ENCODE data around the gene ACYP2. TPM values are rescaled to one million over a fixed set of nuclear protein-coding genes. Genes with fewer than 3 reads are reported as not detected.
"Not testable (repeated sequence)": the region's sequence is repeated elsewhere in the genome, so short reads cannot be mapped to it uniquely, and the experiment has no call there.

The ACYP2 gene
- total RNA-seq, 2 experiments from 2014 or later = 9.9 TPM

GRCh38 chr2:54259413-54260240 lies 144.2 kb downstream of the ACYP2 start:
- H3K9me3 Mint-ChIP-seq (ENCODE audit: low read depth) = no peaks in the 10 kb centered on the region
- CTCF ChIA-PET = no interaction called here
- no peak overlapping the region for H3K4me3 Mint-ChIP-seq
- no peaks in the 10 kb centered on the region for H3K27me3 Mint-ChIP-seq
- DNase-seq (no peak), ATAC-seq (no peak)
- no peak overlapping the region for H3K27ac Mint-ChIP-seq
- no peaks in the 10 kb centered on the region for H3K4me1 Mint-ChIP-seq
- no peaks in the 10 kb centered on the region for H3K36me3 Mint-ChIP-seq

- H3K4me1 Mint-ChIP-seq = no peaks in the 10 kb centered on the region
- CTCF ChIA-PET = no interaction called here
These were observed 144.8 kb downstream of the ACYP2 start for GRCh38 chr2:54260241-54260595.

GRCh38 chr2:54261537-54261936 lies 146.1 kb downstream of the ACYP2 start:
- no peaks in the 10 kb centered on the region for H3K4me1 Mint-ChIP-seq
- CTCF ChIA-PET = no interaction called here
- no peaks in the 10 kb centered on the region for H3K9me3 Mint-ChIP-seq (ENCODE audit: low read depth)
- no peak overlapping the region for H3K27ac Mint-ChIP-seq
- DNase-seq = no peak
- H3K36me3 Mint-ChIP-seq = no peaks in the 10 kb centered on the region
- no peaks in the 10 kb centered on the region for H3K27me3 Mint-ChIP-seq
- no peak for ATAC-seq
- H3K4me3 Mint-ChIP-seq = no peak overlapping the region

More at GRCh38 chr2:54260241-54260595, 144.8 kb downstream of the ACYP2 start:
- no peak overlapping the region for H3K4me3 Mint-ChIP-seq
- DNase-seq = no peak
- H3K27ac Mint-ChIP-seq = no peak overlapping the region
- no peaks in the 10 kb centered on the region for H3K36me3 Mint-ChIP-seq
- H3K27me3 Mint-ChIP-seq = no peaks in the 10 kb centered on the region
- no peaks in the 10 kb centered on the region for H3K9me3 Mint-ChIP-seq (ENCODE audit: low read depth)
- no peak for ATAC-seq

- H3K27ac Mint-ChIP-seq = no peak overlapping the region
- peaks cover 2% of the 10 kb centered on the region for H3K9me3 Mint-ChIP-seq (ENCODE audit: low read depth)
- no peaks in the 10 kb centered on the region for H3K4me1 Mint-ChIP-seq
- ATAC-seq (no peak), DNase-seq (no peak)
- no peak overlapping the region for H3K4me3 Mint-ChIP-seq
- CTCF ChIA-PET = no interaction called here
- peaks cover 1% of the 10 kb centered on the region for H3K36me3 Mint-ChIP-seq
- H3K27me3 Mint-ChIP-seq = no peaks in the 10 kb centered on the region
These were observed 146.8 kb downstream of the ACYP2 start for GRCh38 chr2:54262015-54262765.

GRCh38 chr2:54265081-54265480 lies 149.7 kb downstream of the ACYP2 start:
- H3K27me3 Mint-ChIP-seq; H3K27ac Mint-ChIP-seq; H3K9me3 Mint-ChIP-seq (ENCODE audit: low read depth); H3K4me3 Mint-ChIP-seq; H3K4me1 Mint-ChIP-seq; H3K36me3 Mint-ChIP-seq; CTCF ChIA-PET; DNase-seq; ATAC-seq: not testable (repeated sequence)

DNA sequence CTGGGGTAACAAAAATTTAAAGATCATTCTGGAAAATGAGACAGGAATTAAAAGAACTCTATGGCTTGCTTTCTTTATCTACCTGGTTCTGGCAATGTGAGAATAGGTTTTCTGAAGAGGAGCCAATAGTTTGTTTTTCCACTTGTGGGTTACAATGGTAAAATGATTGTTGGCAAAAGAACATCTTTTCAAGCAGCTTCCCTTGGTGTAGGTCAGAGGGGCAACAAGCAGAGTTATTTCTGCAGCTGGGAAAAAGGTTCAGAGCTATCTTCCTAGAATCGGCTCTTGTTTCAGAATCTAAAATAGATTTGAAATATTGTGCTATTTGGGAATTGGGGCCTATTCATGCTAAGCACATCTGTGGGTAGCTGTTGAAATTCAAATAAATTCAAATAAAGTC lies 152.2 kb downstream of the ACYP2 start:
- Mint-ChIP-seq H3K4me1 (no peaks in the 10 kb centered on the region), H3K27me3 (no peaks in the 10 kb centered on the region), H3K36me3 (peaks cover 1% of the 10 kb centered on the region), H3K4me3 (no peak overlapping the region), H3K9me3 (ENCODE audit: low read depth) (peaks cover 2% of the 10 kb centered on the region), H3K27ac (no peak overlapping the region)
- CTCF ChIA-PET = no interaction called here
- DNase-seq = no peak
- no peak for ATAC-seq

DNA sequence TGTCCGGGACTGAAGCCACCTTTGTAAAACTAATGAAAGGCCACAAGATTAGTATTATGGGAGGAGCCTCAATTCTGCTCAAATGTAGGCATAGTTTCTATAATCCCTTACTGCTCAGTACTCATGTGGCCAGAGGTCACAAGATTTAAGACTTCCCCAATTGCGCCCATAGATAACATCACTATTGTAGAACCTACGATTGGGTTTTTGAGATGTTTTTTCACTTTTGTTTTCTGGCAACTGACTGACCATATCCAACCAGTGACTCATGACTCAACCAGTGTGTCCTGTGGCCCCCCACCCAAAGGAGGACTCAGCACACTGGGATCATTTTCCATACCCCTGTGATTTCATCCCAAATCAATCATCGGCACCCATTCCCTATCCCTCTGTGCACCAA lies 155.8 kb downstream of the ACYP2 start:
- H3K27ac Mint-ChIP-seq = no peak overlapping the region
- CTCF ChIA-PET = no interaction called here

DNA sequence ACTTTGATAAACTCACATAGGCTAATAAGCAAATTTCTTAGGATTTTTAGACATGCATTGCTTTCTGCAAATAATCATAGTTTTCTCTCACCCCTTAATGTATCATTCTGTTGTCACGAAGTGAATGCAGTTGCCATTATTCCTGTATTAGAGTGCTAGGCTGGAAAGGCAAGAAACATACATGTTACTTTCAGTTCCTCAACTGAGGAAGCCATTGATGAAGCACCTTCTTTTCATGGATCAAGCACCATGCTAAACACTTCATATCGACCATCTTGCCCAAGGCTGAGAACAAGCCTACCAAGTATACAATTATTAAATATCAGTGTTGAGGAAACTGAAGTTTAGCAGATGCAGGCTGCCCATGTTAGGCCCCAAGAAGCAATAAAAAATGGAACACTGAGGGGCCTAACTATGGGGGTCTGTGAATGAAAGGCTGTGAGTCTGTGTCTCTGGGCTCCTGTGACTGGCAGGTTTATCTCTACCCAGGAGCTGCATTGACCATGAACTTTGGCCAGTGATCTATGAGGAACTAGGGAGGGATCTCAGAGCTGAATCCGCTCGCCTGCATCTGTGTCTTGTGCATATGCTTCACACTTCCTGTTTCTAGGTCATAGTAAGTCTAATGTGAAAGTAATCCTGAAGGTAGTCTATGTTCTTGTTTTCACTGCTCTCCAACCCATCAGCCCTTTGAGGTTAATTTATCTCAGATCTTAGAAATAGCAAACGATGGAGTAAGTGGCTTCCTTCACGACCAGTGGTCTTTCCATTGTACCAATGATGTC lies 156.6 kb downstream of the ACYP2 start:
- Mint-ChIP-seq H3K36me3 (peaks cover 7% of the 10 kb centered on the region), H3K27ac (no peak overlapping the region), H3K27me3 (no peaks in the 10 kb centered on the region), H3K4me3 (no peak overlapping the region), H3K9me3 (ENCODE audit: low read depth) (peaks cover 2% of the 10 kb centered on the region), H3K4me1 (no peaks in the 10 kb centered on the region)
- no peak for ATAC-seq
- CTCF ChIA-PET = no interaction called here
- DNase-seq = no peak

More for the DNA sequence above, 155.8 kb downstream of the ACYP2 start:
- ATAC-seq (no peak), DNase-seq (no peak)
- Mint-ChIP-seq H3K36me3 (peaks cover 8% of the 10 kb centered on the region), H3K27me3 (no peaks in the 10 kb centered on the region), H3K4me1 (no peaks in the 10 kb centered on the region), H3K9me3 (ENCODE audit: low read depth) (peaks cover 4% of the 10 kb centered on the region), H3K4me3 (no peak overlapping the region)

- ATAC-seq (no peak), DNase-seq (no peak)
- CTCF ChIA-PET = no interaction called here
- Mint-ChIP-seq H3K4me1 (no peaks in the 10 kb centered on the region), H3K27me3 (no peaks in the 10 kb centered on the region), H3K9me3 (ENCODE audit: low read depth) (peaks cover 2% of the 10 kb centered on the region), H3K36me3 (peaks cover 7% of the 10 kb centered on the region), H3K27ac (no peak overlapping the region), H3K4me3 (no peak overlapping the region)
These were observed 159.4 kb downstream of the ACYP2 start for GRCh38 chr2:54274781-54275242.

GRCh38 chr2:54275541-54275940 lies 160.1 kb downstream of the ACYP2 start:
- Mint-ChIP-seq H3K4me3 (no peak overlapping the region), H3K36me3 (peaks cover 7% of the 10 kb centered on the region), H3K4me1 (no peaks in the 10 kb centered on the region), H3K27me3 (no peaks in the 10 kb centered on the region), H3K27ac (no peak overlapping the region), H3K9me3 (ENCODE audit: low read depth) (peaks cover 2% of the 10 kb centered on the region)
- CTCF ChIA-PET = no interaction called here
- DNase-seq (no peak), ATAC-seq (no peak)

- ATAC-seq (no peak), DNase-seq (no peak)
- Mint-ChIP-seq H3K27me3 (no peaks in the 10 kb centered on the region), H3K27ac (no peak overlapping the region), H3K4me3 (no peak overlapping the region), H3K36me3 (no peaks in the 10 kb centered on the region), H3K9me3 (ENCODE audit: low read depth) (no peaks in the 10 kb centered on the region), H3K4me1 (no peaks in the 10 kb centered on the region)
- CTCF ChIA-PET = no interaction called here
These were observed 164.0 kb downstream of the ACYP2 start for GRCh38 chr2:54279385-54279784.

DNA sequence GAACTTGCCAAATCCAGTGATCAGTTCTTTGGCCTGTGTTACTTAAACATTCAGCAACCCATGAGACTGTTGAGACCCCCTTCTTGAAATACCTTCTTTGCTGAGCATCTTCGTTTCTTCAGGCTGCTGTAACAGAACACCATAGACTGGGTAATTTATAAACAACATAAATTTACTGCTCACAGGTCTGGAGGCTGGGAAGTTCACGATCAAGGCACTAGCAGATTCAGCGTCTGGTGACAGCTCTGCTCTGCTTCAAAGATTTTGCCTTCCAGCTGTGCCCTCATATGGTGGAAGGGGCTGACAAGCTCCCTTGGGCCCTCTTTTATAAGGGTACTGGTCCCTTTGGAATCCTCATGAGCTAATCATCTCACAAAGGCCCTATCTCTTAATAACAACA lies 169.4 kb downstream of the ACYP2 start:
- H3K4me3 Mint-ChIP-seq = no peak overlapping the region
- no peaks in the 10 kb centered on the region for H3K36me3 Mint-ChIP-seq
- H3K4me1 Mint-ChIP-seq = no peaks in the 10 kb centered on the region
- ATAC-seq (no peak), DNase-seq (no peak)
- no peaks in the 10 kb centered on the region for H3K9me3 Mint-ChIP-seq (ENCODE audit: low read depth)
- CTCF ChIA-PET = no interaction called here
- no peak overlapping the region for H3K27ac Mint-ChIP-seq
- no peaks in the 10 kb centered on the region for H3K27me3 Mint-ChIP-seq

GRCh38 chr2:54285451-54285850 lies 170.0 kb downstream of the ACYP2 start:
- ATAC-seq (no peak), DNase-seq (no peak)
- Mint-ChIP-seq H3K4me3 (no peak overlapping the region), H3K4me1 (no peaks in the 10 kb centered on the region), H3K36me3 (no peaks in the 10 kb centered on the region), H3K9me3 (ENCODE audit: low read depth) (no peaks in the 10 kb centered on the region), H3K27ac (no peak overlapping the region), H3K27me3 (no peaks in the 10 kb centered on the region)
- CTCF ChIA-PET = no interaction called here
